Placental epithelial cell (primary cell): ENCODE measurements around the gene ZNF222. TPM values are rescaled to one million over a fixed set of nuclear protein-coding genes. Genes with fewer than 3 reads are reported as not detected.

Source experiments
- small RNA-seq: library from RNA; depleted of rRNA; stranded (forward); fragments of <200 nt; gene quantifications from one replicate; pipeline ENCODE3, GENCODE V24; 2012
- total RNA-seq: library from RNA; depleted of rRNA; stranded (reverse); fragments of >200 nt; gene quantifications from 2 replicates; pipeline ENCODE4 v1.2.3, GENCODE V29; 2012

Gene ZNF222
- total RNA-seq = 4.3 and 6.0 TPM in 2 replicates

DNA sequence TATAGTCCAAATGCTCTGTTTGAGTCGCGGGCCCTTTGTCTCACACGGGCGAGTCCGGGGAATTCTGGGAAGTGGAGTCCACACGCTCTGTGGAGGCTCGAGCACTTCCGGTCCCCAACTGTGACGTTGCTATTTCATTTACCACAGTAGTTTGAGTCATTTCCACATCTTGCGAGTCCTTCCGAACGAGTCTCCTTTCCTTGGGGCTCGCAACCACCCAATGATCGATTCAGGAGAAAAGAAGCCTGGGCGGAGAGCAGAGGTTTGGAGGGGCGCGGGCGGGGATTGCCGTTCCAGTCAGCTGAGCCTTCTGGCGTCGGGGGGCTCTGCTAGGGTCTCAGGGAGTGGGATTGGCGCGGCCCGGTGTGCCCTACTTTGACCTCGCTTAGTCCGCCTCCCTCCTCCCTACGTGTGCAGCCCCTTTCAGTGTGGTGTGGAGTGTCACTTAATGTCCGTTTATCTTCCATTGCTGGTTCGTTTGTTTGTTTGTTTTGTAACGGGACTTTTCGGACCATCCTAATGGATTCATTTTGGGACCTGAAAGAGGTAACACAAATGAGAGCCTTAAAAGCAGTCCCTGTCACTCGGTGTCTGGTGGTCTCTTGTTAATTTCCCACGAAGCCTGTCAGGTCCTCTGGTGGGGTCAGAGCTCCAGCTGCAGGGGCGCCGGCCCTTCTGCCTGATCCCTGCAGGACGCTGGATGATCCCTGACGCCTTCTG is at the start of gene ZNF222:
Gene ZNF222 (plus strand): TSS at position 163 of the 720 bp plus-strand sequence. CDS start 58 bp downstream, at position 221.

DNA sequence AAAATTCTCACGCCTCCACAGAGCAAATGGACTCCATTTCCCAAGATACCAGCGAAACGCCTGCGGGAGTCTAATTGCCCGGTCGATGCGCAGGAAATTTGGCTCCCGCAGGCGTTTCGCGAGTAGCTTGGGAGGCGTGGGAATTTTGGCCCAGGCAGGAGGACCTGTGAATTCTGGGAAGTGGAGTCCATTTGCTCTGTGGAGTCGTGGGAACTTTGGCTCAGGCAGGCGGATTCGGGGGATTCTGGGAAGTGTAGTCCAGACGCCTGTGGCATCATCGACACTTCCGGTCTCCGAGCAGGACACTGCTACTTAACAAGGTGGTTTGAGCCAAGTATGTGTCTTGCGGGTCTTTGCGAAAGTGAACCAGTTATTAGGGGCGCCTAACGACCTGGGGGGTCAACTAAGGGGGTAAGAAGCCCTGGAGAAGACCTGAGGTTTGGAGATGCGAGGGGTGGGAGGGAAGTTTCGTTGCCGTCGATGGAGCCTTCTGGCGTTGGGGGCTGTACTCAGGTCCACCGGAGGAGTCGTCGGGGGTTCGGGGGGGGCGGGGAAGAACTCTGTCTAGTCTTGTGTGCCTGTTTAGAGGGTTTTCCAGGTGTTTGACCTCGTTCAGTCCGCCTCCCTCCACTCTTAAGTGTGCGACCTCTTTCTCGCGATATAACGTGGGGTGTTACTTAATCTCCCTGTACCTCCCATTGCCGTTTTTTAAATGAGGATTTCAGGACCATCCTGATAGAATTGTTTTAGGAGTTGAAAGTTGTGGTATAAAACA is 41.1 kb upstream of the ZNF222 start, which contains the start of gene ZNF155:
Gene ZNF155 (plus strand): TSS at position 277 of the 775 bp plus-strand sequence. CDS start 4,356 bp downstream, outside the sequence.

DNA sequence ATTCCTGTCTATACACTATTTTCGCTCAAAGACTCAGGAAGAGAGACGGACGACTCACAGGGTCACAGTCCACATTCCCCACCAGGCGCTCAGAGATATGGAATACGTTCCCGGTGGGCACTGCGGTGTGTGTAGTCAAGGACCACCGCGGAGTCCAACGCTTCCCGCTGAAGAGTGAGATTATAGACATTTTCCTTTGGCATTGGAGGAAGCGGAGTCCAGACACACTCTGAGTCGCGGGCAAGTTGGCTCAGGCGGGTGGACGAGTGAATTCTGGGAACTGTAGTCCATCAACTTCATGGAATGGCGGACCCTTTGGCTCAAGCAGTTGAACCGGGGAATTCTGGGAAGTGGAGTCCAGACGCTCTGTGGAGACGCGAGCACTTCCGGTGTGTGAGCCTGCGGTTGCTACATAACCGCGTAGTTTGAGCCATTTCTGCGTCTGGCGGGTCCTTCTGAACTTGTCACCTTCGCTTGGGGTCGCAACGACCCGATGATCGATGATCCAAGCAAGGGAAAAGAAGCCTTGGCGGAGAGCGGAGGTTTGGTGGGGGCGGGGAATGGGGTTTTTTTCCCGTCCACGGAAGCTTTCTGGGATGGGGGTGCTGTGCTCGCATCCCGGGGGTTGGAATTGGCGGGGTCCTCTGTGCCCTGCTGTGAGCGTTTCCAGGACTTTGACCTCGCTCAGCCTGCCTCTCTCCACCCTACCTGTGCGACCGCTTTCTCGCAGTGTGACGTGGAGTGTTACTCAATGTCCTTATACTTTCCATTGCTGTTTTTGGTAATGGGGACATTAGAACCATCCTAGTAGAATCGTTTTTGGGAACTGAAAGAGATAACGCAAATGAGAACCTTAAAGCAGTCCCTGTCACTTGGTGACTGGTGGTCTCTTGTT is 22.4 kb upstream of the ZNF222 start, which contains the start of gene ZNF230:
Gene ZNF230 (plus strand): TSS at position 392 of the 895 bp plus-strand sequence. CDS start 4,122 bp downstream, outside the sequence.

DNA sequence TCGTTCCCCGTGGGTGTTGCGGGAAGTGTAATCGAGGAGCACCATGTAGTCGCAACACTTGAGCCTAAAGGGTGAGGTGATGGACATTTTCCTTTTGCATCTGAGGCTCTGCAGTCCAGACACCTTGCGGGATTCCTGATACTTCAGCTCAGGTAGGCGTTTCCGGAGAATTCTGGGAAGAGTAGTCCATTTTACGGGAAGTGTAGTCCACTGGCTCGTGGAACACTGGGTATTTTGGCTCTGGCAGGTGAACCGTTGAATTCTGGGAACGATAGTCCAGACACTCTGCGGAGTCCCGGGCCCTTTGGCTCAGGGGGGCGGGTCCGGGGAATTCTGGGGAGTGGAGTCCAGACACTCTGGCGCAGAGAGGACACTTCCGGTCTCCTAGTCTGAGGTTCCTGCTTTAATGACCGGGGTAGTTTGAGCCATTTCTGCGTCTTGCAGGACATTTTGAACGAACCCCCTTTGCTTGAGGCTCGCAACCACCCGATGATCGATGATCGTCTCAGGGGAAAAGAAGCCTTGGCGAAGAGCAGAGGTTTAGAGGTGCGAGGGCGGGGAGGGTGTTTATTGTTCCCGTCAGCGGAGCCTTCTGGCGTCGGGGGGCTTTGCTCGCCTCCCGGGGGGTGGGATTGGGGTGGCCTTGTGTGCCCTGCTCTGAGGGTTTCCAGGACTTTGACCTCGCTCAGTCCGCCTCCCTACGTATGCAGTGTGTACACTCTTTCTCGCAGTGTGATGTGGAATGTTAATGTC is 26.6 kb downstream of the ZNF222 start, which contains the start of gene ZNF223:
Gene ZNF223 (plus strand): TSS at position 387 of the 753 bp plus-strand sequence. CDS start 3,141 bp downstream, outside the sequence.

DNA sequence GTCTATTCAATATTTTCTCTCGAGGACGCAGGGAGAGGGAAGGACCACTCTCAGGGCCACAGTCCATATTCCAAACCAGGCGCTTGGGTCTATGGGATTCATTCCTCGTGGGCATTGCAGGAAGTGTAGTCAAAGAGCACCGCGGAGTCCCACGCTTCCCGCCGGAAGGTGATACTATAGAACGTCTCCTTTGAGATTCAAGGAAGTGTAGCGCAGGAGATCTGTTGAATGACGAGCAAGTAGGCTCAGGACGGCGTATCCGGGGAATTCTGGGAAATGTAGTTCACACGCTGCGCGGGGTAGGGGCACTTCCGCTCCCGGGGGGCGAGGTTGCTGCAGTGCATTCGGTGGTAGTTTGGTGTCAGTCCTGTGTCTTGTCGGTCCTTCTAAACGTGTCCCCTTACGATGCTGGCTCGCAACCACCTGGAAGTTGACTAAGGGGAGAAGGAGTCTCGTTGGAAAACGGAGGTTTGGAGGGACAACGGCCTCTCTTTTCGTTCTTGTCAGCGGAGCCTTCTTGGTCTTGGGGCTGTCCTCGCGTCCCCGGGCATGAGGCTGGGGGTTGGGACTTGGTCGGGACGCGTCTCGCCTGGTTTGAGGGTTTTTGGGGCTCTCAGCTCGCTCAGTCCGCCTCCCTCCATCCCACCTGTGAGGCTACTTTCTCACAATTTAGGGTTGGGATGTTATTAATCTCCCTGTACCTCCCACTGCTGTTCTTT is 46.8 kb downstream of the ZNF222 start, which contains the start of gene ZNF284:
Gene ZNF284 (plus strand): TSS at position 336 of the 719 bp plus-strand sequence. CDS start 4,231 bp downstream, outside the sequence.

Small RNA genes lying within 50 kb of the gene (small RNA-seq; reads per million reads assigned to genes)
- not detected for gene AC006213.5

Other genes with a start within 250 kb of the ZNF222 start
- gene KCNN4, start 244.4 kb upstream of the ZNF222 start, total RNA-seq = 85.2 and 95.4 TPM in 2 replicates
- 10.8 and 12.2 TPM in 2 replicates for gene LYPD5, start 222.9 kb upstream of the ZNF222 start, total RNA-seq
- 14.7 and 18.8 TPM in 2 replicates for gene ZNF283, start 198.1 kb upstream of the ZNF222 start, total RNA-seq
- 1.4 and 4.3 TPM in 2 replicates for gene ZNF404, start 141.4 kb upstream of the ZNF222 start, total RNA-seq
- 14.3 and 18.1 TPM in 2 replicates for gene ZNF45, start 90.1 kb upstream of the ZNF222 start, total RNA-seq
- gene ZNF221, start 74.2 kb upstream of the ZNF222 start, total RNA-seq = 7.0 and 7.9 TPM in 2 replicates
- 6.3 and 7.1 TPM in 2 replicates for gene ZNF155, start 41.2 kb upstream of the ZNF222 start, total RNA-seq
- gene ZNF230, start 22.4 kb upstream of the ZNF222 start, total RNA-seq = 3.6 and 7.1 TPM in 2 replicates
- gene ZNF223, start 26.7 kb downstream of the ZNF222 start, total RNA-seq = 7.5 and 7.9 TPM in 2 replicates
- 4.8 and 5.1 TPM in 2 replicates for gene ZNF284, start 46.8 kb downstream of the ZNF222 start, total RNA-seq
- 26.7 and 40.0 TPM in 2 replicates for gene ZNF224, start 69.0 kb downstream of the ZNF222 start, total RNA-seq
- gene ZNF225, start 88.0 kb downstream of the ZNF222 start, total RNA-seq = 4.4 and 8.6 TPM in 2 replicates
- gene ZNF234, start 116.2 kb downstream of the ZNF222 start, total RNA-seq = 11.0 and 13.7 TPM in 2 replicates
- 12.0 and 26.7 TPM in 2 replicates for gene ZNF226, start 139.7 kb downstream of the ZNF222 start, total RNA-seq
- gene ZNF227, start 187.2 kb downstream of the ZNF222 start, total RNA-seq = 12.0 and 23.2 TPM in 2 replicates
- gene ZNF233, start 234.5 kb downstream of the ZNF222 start, total RNA-seq = 0.39 TPM in 1 of 2 replicates, not detected in the other